CMK (cell line): ENCODE data around the gene SH3RF3.

Experiments used
- DNase-seq: peaks from one replicate; pipeline ENCODE4 v3.0.0-alpha.2; 2010; ENCODE audit warnings: low read depth

The SH3RF3 gene

DNA sequence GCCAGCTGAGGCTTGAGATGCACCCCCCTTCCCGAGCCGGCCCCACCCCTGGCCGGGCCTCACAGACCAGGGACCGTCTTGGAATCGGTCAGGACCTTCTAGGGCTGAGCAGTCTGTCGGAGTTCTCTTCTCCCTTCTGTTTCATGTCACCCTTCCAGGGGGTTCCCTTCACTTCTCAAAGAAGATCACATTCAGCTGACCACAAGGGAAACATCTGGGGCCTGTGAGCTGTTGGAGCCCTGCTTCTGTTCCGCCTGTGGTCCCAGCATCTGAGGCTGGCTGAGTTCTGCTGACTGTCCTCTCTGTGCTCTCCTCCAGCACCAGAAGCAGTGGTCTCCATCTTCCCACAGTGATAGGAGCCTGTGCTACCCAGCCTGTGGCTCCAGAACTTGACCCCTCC lies 378.2 kb downstream of the SH3RF3 start:
- peak; percentile 25 for DNase-seq

DNA sequence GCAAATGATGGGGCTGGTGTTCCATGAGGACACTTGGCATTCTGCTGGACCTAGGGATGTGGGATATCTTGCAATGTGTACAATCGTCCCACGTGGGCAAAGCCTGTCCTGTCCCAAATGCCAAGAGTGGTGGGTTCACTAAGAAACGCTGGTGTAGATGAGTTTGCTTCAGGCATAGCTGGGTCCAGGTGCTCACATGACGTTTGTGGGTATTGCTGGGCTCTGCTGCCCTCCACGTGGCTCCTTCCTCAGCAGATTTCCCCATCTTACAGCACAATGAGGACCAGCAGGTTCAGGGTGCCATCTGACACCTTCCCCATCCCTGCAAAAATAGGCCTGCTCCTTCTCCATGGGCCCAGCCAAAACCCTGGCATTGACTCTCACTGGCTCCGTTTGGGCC lies 378.8 kb downstream of the SH3RF3 start:
- no peak for DNase-seq

DNA sequence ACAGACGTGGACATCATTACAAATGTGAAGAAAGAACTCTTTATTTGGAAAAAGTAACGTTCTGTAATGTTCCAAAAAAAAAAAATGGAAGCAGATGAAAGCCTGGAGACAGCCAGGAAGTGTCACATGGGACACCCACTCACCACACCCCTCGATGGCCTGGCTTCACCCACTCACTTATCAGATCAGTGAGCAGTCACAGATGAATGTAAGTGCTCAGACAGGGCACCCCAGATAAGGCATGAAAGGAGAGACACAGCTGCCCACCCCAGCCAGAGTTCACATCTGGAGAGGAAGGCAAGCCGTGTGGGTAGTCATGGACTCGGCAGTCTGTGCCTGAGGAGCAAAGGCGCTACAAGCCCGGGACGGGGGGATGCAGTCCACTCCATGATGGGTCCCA lies 379.6 kb downstream of the SH3RF3 start:
- peak; percentile 11 for DNase-seq

DNA sequence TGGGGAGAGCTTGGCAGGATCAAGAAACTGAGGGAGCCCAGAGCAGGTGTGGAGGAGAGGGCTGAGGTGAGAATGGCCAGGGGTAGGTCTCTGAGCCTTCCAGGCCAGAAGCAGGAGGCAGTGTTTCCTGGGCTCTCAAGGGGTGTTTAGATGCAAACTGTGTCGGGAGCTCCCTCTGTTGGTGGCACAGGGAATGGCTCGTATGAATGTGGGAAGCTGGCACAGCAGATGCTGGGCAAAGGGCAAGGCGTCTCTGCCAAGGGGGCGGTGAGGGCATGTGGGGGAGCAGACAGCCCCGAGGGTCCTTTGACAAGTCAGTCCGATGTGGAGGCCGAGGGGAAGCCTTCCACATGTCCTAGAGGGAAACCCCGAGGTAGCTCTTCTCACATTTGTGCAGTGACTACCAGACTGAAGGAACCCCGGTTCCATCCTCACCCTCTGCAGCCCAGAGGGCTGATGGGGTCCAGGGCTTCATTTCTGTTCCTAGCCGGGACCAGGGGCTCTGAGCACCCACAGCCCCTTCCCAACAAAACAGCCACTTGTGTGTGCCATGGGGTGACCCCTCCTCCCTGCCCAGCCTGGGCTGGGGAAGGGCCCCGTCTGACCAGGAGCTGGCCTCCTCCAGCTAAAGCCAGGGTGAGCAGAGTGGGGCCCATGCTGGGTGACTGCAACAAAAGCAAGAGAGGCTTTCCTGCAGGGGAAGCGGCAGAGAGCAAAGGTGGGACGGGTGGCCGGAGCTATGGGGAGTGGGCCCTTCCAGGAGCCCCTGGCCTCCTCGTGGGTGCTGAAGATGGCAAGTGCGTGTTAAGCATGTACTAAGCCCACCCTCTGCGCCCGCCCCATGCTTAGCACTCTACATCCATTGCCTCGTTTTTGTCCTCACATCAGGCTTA lies 381.4 kb downstream of the SH3RF3 start:
- DNase-seq: peak; percentile 38

DNA sequence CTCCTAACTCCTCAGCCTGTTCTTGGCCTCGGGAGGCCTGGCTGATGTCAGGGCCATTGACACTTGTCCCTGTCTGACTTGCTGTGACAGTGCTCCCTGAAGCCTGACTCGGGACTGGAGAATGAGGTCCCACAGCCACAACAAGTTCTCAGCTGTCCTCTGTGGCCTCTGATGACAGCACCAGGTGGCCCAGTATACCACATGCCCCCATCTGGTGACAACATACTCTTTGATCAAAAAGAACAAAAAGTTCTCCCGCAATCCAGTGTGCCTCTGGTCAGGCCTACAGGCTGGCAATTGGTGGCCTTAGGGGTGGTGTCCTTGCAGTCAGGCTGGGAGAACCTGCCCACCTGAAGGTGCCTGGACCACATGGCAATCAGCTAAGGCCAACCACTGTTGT lies 382.2 kb downstream of the SH3RF3 start:
- no peak for DNase-seq

DNA sequence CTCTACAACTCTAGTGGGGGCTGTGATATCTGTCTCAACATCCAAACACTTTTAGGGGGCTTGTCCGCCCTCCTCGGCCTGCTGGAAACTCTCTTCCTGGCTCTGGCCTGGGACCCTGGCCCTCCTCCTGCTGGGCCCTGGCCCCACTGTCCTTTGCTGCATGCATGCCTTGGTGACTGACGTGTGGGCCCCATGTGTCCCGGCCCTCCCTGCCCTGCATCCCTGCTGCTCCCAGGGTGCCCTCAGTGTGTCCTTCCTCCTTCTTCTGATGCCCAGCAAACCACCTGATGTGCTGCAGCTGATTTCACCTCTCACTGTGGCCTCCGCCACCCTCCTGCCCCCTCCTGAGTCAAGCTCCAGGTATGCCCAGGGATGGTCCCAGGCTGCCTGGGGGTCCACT lies 383.1 kb downstream of the SH3RF3 start:
- DNase-seq: no peak

DNA sequence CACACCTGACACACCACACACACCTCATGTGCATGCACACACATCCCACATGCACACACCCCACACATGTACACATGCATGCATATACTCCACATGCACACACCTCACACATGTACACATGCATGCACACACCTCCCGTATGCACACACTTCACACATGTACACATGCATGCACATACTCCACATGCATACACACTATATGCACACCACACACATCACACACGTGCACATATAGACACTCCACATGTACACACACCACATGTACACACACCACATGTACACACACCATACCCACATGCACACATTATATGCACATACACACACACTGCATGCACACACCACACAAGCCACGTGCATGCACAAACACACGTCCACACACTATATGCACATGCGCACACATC lies 384.2 kb downstream of the SH3RF3 start:
- no peak for DNase-seq

DNA sequence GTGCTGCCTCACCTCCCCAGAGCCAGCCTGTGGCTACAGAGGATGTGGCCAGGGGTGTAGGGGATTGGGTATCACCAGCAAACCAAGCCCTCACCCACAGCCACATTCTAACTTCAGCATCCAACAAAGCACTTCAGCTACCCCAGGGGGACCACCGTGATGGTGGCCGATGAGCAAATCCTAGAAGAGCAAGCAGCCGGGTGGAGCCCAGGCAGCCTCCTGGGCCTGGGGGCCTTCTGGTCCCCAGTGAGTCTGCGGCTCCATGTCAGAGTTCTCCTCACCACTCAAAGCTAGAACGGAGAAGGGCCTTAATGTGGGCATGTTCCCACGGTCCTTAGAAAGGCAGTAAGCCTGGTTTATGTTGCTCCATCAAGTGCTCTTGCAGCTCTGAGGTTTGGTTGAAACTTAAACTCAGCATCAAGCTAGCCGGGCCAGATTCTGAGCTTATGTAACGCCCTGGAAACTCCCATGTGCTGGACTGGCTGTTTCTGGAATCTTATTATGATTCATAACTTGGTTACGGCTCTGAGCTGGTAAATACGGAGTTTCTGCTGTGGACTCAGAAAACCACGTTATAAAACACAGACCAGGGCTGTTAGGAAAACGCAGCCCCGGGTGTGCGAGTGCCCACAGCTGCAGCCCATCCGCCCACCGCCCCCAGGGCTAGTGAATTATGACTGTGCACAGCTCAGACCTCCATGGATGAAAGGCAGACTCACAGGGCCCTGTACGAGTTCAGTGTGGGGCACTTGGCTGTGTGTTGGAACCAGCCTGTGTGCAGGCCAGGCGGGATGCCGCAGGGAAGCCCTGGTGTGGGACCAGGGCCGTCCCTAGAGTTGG lies 385.0 kb downstream of the SH3RF3 start:
- DNase-seq: no peak

DNA sequence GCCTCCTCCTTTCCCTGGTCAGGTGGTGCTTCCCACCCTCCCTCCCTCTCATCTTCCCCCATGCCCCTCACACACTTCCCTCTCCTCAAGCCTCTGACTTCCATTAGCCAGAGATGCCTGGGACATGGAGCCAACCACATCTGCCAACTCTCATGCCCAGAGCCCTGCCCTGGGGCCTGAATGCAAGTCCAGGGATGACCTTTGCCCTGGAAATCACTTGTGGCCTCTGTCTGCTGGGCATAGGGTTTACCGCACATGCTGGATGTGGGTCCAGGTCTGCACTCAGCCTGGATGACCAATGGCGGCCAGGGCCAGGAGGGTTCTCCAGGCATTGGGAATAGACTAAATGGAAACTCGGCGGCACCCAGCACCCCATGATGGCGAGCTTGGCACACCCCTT lies 385.9 kb downstream of the SH3RF3 start:
- DNase-seq: no peak

DNA sequence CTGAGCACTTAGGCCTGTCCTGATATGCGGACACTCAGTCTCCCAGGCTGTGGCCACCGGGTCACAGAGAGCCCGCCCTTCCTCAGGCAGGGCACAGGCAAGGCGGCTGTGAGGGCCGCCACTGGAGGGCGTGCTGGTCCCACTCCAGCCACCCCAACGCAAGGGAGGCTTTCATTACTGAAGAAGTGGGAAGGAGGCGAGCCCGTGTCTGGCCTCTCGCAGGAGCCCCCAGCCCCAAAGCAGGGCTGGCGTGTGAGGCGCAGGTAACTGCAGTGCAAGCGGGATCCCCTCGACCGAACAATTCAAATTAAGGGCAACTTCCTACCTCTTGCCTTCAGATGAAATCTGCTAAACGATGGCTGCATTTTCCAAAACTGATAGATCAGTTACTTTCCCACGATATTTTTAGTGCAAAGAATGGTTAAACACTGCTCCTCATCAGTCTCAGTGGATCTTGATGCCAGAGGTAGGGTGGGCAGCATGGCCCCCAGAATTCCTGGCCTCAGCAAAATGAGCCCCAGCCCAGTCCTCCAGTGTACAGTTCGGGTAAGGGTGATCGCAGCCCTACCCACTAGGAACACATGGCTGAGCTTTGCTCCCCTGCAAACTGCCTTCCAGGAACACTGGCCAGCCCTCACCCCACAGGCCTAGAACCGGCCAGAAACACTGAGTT lies 387.6 kb downstream of the SH3RF3 start:
- DNase-seq: peak; percentile 8

DNA sequence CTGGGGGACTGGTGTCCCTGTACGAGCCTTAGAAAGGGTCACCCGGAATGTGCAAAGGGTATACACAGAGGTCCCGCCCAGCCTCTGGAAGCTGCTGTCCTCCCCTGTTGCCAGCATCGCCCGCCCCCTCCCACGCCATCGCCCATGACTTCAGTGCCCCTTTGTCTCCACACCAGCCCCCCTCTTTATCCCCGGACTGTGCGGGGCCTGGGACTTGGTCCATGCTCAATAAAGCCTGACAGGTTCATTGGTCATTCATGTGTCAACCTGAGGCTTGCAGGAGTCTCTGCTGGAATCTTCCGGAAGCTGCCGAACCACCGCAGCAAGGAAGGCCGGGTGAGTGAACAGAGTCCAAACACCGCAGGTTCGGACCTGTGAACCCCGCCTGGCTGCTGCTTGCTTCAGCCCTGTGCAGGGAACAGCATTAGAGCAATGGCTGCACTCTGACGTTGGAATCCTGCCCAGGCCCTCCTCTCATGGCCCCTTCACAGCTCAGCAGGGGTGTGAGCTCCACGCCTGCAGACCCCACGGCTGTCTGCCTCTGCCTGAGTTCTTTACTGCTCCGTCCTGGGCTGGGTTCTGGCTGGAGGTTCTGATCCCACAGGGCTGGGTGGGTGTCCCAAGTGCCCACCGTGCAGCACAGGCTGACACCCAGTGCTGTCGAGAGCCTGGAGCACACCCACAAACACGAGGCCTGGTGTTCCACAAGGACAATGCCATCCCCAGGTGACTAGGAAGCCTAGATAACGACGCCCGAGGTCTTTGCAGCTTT lies 388.3 kb downstream of the SH3RF3 start:
- no peak for DNase-seq

DNA sequence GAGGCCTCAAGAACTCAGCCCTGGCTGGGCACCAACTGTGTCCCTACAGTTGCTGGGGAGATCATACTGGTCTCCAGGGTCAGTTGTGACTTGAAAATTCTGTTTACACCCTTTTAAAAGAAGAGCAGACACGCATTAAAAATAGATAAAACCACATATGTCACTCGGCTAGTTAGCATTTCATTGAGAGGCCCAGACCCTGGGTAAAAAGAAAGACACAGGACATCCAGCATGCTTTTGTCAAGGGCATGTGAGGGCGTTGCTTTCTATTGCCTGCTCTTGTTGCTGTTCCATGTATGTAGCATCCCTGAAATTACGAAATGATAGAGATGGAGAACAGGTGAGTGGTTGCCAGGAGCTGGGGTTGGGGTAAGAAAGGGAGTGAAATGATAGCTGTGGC lies 390.5 kb downstream of the SH3RF3 start:
- DNase-seq: no peak

DNA sequence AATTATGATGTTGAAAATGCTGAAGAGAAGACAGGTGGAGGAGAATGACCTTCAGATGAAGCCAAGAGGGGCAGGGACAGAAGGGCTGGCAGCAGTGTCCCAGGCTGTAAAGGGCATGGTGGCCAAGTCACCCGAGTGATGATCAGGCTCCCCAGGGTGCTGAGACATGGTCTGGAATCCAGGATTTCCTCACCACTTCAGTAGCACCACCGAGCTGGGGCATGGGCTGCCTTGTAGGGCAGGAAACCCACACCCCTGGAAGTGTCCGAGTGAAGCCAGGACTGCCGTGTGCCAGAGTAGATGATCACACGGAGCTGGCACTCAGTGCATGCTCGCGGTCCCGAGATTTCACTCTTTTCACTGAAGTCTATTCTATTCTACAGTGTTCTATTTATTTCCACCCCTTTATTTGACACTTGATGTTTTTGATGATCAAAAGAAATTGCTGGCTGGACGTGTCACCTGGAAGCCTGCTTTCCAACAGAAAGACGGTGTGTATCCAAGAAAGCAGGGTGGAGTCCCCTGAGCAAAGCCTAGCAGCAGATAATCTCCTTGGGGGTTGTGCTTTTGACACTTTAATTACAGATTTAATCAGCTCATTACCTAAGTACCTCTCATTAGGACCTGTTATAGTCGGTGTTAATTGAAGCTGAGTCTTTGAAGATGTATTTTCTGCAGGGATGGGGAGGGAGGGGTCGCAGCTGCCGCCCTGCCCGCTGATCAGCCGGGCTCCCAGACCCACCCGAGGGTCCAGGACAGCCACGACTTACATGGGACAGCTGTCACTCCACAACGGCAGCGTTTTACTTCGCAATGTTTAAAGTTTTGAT lies 392.4 kb downstream of the SH3RF3 start:
- DNase-seq: no peak

DNA sequence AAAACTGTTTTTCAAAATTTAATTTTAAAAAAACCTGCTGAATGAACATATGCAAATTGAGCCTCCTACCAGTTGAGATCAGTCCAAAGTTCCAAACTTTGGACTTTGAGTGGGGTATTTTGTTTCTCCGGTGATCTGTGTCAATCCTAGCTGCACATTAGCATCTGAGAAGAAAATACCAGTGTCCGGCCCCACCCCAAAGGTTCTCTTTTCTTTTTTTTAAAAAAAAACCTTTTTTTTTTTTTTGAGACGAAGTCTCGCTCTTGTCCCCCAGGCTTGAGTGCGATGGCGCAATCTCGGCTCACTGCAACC lies 393.0 kb downstream of the SH3RF3 start:
- no peak for DNase-seq

DNA sequence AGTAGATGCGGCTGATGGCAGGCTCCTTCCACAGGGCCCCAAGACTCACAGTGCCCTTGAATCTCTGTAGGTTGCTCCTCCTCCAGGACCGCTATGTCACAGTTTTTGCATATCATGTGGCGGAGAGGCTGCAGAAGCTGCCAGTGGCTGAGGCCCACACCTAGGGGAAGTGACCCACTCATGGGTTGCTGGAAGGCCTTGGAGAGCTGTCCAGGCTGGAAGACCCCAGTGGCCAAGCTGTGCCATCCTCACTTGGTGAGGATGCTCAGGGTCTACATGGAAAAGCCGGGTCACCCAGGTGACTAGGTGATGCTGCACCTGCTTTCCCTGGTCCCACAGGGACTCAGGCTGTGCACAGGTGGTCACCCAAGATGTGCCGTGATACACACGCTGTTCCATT lies 394.1 kb downstream of the SH3RF3 start:
- no peak for DNase-seq

DNA sequence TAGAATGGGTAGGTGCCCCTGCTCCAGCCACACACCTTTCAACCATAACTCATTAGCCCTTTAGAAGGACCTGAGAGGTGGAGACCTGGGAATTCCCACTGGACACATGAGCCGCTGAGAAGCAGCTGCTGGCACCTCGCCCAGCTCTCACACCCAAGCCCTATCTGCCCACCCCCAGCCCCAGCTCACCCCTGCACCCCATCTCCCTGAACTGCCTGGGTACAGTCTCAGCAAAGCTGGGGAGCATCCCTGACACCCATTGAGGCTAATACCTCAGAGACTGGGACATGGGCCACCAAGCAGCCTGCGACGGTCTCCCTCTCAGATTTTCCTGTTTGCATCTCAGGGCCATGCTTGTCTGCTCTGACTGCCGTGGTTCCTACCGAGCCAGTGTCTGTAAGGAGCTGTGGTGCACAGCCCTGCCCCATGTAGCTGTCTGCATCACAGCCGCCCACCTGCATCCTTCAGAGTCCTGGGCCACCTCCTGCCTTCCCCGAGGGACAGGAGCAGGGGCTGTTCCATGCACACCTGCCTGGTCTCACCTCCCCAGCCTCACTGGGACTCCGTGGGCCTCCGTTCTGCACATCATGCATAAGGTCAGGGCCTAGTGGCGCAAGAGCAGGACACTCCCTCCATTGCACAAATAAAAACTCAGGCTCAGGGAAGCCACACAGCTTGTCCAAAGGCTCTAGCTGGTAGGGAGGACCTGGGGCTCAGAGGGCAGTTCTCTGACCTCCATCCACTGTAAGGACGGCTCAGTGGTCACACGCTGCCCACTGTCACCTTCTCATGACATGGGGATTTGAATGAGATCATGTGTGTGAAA lies 394.7 kb downstream of the SH3RF3 start:
- no peak for DNase-seq

DNA sequence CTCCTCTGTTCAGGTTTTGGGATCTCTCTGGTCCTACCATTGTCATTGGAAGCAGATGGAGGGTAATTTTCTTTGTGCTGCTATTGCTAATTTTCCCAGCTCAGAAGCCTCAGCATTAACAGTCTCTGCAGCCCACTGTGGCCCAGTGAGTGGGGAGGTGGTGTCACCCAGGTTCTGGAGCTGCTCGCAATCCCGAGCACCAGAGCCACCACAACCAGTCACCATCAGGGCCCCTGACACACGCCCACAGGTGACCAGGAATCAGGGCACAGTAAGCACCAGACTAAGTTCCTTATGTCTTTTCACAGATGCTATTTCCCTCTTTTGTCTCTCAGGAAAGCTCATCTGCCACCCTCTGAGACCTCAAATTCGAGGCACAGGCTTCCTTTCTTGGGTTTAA lies 396.8 kb downstream of the SH3RF3 start:
- DNase-seq: no peak

DNA sequence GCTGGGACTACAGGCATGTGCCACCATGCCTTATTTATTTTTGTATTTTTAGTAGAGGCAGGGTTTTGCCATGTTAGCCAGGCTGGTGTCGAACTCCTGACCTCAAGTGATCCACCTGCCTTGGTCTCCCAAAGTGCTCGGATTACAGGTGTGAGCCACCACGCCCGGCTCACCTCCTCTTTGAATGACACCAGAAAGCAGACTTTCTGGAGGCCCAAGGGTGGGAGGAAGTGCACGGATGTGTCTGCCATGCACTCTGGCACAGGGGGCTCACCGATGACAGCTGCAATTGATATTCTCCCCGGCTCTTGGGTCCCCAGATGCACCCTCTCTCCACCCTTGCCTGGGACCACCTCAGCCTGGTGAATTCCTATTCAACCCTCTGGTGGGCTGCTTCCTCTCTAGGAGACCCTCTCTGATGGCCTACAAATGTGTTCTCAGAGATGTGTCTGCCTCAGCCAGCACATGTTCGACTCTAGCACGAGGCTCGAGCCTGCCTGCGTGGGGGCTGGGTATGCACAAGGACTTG lies 397.5 kb downstream of the SH3RF3 start:
- DNase-seq: no peak

DNA sequence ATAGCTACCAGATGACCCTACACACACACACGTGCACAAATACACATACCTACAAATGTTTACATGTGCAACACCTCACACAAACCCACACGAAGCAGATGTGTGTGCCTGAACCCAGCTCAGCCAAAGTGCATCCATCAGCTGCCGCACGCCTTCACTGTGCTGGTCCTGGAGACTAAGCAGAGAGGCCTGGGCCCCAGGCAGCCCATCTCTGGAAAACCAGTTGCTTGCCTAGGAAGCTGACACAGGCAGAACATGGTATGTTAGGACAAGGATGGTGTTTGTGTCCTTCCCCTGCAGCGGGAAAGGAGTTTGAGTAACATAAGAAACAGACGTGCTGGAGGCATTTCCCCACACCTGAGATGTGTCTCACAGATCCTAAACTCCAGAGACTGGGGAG lies 398.1 kb downstream of the SH3RF3 start:
- DNase-seq: no peak
